ENCODE measurements around the gene CASKIN1.
"Not testable (repeated sequence)": the region's sequence is repeated elsewhere in the genome, so short reads cannot be mapped to it uniquely, and the experiment has no call there.

Gene CASKIN1, protein sequence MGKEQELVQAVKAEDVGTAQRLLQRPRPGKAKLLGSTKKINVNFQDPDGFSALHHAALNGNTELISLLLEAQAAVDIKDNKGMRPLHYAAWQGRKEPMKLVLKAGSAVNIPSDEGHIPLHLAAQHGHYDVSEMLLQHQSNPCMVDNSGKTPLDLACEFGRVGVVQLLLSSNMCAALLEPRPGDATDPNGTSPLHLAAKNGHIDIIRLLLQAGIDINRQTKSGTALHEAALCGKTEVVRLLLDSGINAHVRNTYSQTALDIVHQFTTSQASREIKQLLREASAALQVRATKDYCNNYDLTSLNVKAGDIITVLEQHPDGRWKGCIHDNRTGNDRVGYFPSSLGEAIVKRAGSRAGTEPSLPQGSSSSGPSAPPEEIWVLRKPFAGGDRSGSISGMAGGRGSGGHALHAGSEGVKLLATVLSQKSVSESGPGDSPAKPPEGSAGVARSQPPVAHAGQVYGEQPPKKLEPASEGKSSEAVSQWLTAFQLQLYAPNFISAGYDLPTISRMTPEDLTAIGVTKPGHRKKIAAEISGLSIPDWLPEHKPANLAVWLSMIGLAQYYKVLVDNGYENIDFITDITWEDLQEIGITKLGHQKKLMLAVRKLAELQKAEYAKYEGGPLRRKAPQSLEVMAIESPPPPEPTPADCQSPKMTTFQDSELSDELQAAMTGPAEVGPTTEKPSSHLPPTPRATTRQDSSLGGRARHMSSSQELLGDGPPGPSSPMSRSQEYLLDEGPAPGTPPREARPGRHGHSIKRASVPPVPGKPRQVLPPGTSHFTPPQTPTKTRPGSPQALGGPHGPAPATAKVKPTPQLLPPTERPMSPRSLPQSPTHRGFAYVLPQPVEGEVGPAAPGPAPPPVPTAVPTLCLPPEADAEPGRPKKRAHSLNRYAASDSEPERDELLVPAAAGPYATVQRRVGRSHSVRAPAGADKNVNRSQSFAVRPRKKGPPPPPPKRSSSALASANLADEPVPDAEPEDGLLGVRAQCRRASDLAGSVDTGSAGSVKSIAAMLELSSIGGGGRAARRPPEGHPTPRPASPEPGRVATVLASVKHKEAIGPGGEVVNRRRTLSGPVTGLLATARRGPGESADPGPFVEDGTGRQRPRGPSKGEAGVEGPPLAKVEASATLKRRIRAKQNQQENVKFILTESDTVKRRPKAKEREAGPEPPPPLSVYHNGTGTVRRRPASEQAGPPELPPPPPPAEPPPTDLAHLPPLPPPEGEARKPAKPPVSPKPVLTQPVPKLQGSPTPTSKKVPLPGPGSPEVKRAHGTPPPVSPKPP (N-terminal part only)

DNA sequence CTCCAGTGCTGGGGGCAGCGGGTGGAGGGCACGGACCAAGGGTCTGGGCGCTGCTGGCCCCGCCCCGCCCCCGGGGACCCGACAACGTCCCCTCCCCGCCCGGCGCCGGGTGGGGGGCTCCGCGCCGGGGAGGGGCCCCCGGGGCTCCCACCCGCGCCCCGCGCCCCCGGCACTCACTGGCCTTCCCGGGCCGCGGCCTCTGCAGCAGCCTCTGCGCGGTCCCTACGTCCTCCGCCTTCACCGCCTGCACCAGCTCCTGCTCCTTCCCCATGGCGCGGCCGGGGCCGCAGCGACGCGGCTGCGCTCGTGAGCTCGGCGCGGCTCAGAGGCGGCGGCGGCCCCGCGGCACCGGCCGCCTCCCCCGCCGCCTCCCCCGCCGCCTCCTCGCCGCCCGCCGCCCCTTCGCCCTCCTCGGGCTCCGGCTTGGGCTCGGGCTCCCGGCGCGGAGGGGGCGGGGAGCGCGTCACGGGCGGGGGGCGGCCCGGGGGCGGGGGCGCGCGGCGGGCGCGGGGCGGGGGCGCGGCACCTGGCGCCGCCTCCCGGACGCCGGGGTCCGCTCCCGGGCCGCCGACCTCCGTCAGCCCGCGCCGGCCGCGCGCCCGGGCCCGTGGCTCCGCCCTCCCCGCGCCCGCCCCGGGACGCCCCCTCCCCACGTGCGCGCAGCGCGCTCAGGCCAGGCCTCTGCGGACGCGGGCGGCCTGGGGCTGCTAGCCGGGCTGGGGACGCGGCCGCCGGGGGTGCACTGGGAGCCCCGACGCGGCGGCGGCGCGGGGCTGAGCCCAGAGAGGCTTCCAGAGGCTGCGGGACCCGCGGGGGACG lies at the start of gene CASKIN1:
Gene CASKIN1, minus strand, starts transcription at position 444 of the 819 bp plus-strand sequence. Its CDS starts 173 bp downstream, at position 271.
- no peak for DNase-seq (ENCODE audit: low read depth)

DNA sequence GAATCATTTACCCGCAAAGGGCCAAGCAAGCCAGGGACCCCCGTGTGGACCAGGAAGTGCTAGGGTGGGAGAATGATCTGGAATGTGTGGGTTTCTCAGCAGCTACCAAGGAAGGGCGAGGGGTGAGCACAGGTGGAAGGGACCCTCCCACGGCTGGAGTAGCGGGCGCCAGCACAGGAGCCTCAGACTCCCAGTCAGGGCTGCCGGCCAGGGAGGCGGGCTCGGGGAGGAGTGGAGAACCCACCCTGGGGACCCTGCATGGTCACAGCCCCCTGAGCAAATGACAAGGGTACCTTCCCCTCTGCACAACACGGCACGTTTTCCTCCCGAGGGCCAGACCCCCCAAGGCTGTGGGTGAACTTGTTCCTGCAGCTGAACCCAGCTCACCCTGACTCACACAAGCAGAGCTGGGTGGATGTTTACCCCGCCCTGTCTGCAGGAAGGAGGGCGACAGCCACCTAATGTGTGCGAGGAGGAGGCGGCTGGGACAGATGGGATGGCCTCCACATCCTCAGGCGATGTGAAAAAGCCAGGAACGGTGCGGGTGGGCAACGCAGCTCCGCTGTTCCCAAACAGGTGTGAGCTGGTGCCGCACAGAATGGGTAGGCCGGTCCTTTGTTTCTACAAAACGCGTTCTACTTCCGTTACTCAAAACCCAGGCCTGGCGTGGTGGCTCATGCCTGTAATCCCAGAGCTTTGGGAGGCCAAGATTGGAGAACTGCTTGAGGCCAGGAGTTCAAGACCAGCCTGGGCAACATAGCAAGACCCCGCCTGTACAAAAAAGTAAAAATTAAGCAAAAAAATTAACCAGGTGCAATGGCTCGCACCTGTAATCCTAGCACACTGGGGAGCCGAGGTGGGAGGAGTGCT lies 48.8 kb upstream of the CASKIN1 start:
- no peak for DNase-seq (ENCODE audit: low read depth)

DNA sequence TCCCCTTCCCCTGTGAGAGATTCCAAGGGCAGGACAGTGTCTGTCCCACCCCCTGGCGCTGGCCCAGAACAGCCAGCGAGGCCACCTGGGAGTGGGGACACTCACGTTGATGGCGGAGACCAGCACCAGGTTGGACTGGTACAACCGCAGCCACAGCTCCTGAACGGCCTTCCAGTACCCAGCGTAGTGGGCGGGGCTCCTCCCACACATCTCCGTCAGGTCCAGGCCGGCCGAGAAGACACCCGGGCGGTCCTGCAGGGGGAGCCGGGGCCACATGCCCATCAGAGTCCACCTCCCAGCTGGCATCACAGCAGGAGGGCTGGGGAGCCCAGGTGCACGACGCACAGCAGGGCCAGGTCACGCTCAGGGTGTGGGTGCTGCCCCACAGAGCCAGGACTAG lies 47.9 kb upstream of the CASKIN1 start:
- DNase-seq (ENCODE audit: low read depth), result no peak

- DNase-seq (ENCODE audit: low read depth), result no peak
Observed at GRCh38 chr16:2243781-2244180, 47.4 kb upstream of the CASKIN1 start.

DNA sequence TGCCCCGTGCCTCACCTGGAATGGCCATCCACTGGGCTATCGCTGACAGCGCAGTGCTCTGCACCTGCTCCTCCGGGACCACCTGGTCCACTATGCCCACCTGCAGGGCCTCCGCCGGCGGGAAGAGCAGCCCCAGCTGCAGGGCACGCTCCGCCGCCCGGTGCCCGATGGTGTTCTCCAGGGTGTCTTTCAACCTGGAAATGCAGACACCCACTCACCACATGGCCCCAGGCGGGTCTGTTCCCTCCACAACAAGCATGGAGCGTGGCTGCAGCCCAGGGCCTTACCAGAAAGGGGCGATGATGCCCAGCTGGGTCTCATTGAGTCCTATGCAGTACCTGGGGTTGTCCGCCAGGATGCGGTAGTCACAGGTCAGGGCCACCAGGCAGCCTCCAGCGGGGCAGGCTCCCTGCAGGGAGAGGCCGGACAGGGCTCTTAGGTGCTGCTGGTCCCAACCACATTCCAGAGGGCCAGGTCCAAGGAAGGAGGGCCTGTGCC lies 46.7 kb upstream of the CASKIN1 start:
- no peak for DNase-seq (ENCODE audit: low read depth)

DNA sequence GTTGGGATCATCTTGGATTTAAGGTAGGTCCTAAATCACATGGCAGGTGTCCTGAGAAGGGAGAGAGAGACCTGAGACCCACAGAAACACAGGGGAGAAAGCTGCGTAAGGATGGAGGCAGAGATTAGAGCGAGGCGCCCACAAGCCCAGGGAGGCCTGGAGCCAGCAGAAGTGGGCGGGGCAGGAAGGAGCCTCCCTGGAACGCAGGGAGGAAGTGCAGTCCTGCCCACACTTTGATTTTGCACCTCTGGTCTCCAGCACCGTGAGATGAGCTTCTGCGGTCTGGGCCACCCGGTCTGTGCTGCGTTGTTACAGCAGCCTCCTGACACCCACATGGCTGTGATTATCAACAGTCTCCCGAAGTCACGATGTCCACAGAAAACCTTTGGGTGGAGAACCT lies 46.2 kb upstream of the CASKIN1 start:
- DNase-seq (ENCODE audit: low read depth), result no peak

GRCh38 chr16:2240331-2240730 lies 43.9 kb upstream of the CASKIN1 start:
- DNase-seq (ENCODE audit: low read depth), result not testable (repeated sequence)

GRCh38 chr16:2238838-2239675 lies 42.7 kb upstream of the CASKIN1 start:
- DNase-seq (ENCODE audit: low read depth), result no peak

DNA sequence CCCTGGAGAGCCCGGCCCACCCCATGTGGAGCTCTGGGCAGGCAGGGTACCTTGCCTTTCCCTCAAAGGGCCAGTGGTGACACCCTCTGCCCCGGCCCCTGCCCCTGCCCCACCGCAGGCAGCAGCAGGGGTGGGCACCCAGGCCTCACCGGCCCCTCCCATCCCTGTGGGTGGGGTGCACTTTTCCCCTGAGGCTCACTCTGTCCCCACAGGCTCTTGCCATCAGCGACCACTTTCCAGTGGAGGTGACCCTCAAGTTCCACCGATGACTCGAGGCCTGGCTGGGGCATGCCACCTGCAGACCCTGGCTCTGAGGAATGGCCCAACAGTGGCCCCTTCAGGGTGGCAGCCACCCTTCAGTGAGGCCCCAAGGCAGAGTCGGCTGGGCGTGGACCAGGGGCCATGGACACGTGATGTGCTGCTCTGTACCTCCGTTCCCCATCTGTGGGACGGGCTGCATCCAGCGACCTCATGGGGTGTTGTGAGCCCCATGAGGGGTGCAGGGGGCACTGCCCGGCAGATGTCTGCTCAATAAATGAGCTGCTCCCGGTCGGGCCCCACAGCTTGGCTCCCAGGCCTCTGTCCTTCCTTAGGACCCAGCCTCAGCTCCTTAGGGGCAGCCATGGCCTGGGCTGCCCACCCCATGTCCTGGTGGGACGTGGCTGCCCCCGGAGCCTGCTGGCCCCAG lies 41.9 kb upstream of the CASKIN1 start:
- no peak for DNase-seq (ENCODE audit: low read depth)

DNA sequence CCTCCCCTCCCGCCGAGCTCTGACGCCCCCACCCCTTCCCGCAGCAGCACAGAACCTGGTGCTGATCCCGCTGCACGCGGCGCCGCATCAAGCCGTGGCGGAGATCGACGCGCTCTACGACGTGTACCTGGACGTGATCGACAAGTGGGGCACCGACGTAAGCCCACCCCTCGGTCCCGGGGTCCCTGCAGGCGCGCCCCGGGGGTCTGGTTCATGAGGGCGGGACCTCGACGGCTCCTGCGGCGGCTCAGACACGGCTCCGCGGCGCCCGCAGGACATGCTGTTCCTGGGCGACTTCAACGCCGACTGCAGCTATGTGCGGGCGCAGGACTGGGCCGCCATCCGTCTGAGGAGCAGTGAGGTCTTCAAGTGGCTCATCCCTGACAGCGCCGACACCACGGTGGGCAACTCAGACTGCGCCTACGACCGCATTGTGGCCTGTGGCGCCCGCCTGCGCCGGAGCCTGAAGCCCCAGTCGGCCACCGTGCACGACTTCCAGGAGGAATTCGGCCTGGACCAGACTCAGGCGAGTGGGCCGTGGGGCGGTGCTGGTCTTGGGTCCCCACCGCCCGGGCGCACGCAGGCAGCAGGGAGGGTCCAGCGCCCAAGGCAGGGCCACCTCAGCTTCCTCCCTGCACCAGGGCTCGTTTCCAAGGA lies 41.2 kb upstream of the CASKIN1 start:
- no peak for DNase-seq (ENCODE audit: low read depth)

GRCh38 chr16:2237102-2237482 lies 40.7 kb upstream of the CASKIN1 start:
- DNase-seq (ENCODE audit: low read depth), result no peak

DNA sequence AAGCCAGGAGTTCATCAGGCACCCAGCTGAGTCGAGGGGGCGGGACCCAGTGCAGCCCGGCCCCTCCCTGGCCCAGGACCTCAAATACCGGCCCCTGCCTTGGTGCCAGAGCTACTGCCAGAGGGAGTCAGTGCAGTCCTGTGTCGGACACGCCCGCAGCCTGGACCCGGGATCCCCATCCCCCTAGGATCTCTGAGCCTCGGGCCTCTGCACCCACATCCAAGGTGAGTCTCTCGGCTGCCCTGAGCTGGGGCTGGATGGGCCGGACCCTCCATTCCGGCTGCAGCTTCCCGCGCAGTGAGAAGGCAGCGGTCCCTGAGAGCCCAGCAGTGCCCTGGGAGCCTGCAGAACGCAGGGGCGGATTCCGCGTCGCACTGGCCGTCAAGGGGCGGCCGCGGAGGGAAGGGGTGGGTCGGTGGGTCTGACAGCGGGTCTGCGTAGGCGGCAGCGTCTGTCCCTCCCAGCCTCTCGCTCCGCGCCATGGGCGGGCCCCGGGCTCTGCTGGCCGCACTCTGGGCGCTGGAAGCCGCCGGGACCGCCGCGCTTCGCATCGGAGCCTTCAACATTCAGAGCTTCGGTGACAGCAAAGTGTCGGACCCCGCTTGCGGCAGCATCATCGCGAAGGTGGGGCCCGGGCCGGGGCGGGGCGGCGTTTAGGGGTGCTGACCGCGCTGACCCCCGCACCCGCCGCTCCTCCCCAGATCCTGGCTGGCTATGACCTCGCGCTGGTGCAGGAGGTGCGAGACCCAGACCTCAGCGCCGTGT lies 40.1 kb upstream of the CASKIN1 start, which contains the start of gene DNASE1L2:
Gene DNASE1L2, plus strand, starts transcription at position 108 of the 765 bp plus-strand sequence. Its CDS starts 373 bp downstream, at position 481.
- DNase-seq (ENCODE audit: low read depth), result no peak

DNA sequence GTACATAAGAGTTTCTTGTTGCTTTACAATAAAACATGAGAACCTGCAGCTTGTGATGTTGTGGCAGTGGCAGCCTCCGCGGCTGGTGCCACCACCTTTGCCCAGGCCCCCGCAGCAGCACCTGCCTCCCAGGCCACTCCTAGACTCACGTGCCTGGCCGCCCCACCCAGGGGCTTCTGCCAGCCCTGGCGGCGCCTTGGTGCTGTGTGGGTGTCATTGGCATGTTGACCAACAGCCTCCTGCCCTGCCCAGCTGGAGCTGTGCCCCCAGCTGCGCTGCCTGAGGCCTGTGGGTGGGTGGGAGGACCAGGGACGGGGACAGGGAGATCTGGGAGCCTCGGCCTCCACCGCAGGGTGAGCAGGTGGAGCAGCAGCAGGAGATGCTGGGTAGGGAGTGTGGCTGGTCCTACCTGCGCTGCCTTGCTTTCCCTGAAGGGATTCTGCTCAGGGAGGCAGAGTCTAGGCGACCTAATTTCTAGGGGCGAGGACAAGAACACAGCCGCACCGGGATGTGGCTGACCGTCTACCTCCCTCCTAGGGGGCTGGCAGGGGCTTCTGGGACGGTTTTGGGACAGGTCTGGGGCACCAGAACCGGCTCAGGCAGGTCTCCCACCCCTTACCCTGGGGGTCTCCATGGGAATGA lies 39.4 kb upstream of the CASKIN1 start:
- no peak for DNase-seq (ENCODE audit: low read depth)

DNA sequence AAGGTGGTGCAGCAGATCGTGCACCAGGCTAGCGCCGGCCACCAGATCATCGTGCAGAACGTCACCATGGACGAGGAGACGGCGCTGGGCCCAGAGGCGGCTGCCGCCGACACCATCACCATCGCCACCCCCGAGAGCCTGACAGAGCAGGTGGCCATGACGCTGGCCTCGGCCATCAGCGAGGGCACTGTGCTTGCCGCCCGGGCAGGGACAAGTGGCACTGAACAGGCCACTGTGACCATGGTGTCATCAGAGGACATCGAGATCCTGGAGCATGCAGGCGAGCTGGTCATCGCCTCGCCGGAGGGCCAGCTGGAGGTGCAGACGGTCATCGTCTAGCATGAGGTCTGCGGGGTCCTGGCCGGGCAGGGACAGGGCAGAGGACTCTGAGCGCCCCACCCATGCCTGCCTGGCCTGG lies 38.8 kb upstream of the CASKIN1 start:
- DNase-seq (ENCODE audit: low read depth), result no peak

- no peak for DNase-seq (ENCODE audit: low read depth)
Observed at GRCh38 chr16:2234813-2235170, 38.4 kb upstream of the CASKIN1 start.

DNA sequence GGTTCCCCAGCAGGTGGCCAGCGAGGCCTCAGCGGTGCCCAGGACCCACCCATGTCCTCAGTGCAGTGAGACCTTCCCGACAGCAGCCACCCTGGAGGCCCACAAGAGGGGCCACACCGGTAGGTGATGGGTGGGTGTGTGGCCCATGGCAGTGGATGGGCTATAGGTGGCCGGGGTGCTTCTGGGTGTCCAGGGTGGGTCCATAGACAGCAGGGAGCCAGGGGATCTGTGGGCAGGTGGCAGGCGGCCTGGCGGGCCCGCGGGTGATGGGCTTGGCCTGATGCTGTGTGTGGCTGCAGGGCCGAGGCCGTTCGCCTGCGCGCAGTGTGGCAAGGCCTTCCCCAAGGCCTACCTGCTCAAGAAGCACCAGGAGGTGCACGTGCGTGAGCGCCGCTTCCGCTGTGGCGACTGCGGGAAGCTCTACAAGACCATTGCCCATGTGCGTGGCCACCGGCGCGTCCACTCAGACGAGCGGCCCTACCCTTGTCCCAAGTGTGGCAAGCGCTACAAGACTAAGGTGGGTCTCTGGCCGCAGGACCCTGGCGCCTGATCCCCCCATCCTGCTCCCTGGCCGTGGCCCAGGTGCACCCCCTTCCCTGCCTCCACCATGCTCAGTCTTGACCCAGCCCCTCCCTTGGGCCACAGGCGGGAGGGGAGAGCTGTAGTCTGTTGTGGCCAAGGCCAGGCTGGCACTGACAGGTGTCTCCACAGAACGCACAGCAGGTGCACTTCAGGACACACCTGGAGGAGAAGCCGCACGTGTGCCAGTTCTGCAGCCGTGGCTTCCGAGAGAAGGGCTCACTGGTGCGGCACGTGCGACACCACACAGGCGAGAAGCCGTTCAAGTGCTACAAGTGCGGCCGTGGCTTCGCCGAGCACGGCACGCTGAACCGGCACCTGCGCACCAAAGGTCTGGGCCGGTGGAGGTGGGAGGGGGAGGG lies 37.7 kb upstream of the CASKIN1 start:
- no peak for DNase-seq (ENCODE audit: low read depth)
